HEK293 (cell line): Measurements from ENCODE around the gene MTHFD1L.
A peak's percentile ranks its signal among the peaks of the same experiment; 100 is the strongest.

Experiments used
- CTCF ChIA-PET: fragments of 350-600 bp; formaldehyde crosslinking; extraction: SDS; loops from one replicate; lab custom pipeline; 2021; ENCODE audit warnings: antibody characterized with exemption; lab: Yijun Ruan, JAX
- POLR2A ChIA-PET: fragments of 300-600 bp; formaldehyde crosslinking; extraction: SDS; loops from one replicate; lab custom pipeline; 2020; ENCODE audit warnings: antibody characterized with exemption, inconsistent platforms; lab: Yijun Ruan, JAX
- H3K27ac ChIP-seq: fragments of 200-500 bp; sonication (Bioruptor generic); 2 replicates; pipeline ENCODE4 v1.5.1; 2014; ENCODE audit warnings: low read depth, low read length, control low read depth, inconsistent platforms; ENCODE audit errors: extremely low read depth
- H3K36me3 ChIP-seq, 2 experiments: fragments of 200-500 bp in 1 of 2; sonication (Bioruptor generic) in 1 of 2; 1 replicate in 1 of 2; 2 replicates in 1 of 2; pipeline ENCODE4 v1.5.1; 2014 to 2017; ENCODE audit warnings: inconsistent platforms in 2 of 2, low read length in 2 of 2; ENCODE audit not compliant: control insufficient read depth in 2 of 2, insufficient read depth in 1 of 2
- H3K4me1 ChIP-seq: fragments of 200-500 bp; sonication (Bioruptor generic); 2 replicates; pipeline ENCODE4 v1.5.1; 2014; ENCODE audit warnings: mild to moderate bottlenecking, low read length, inconsistent platforms; ENCODE audit not compliant: control insufficient read depth, insufficient read depth
- H3K4me3 ChIP-seq: 2 replicates; pipeline ENCODE4 v1.5.1; 2011; ENCODE audit warnings: low read depth, mild to moderate bottlenecking, control low read depth, low read length, moderate library complexity
- H3K9me3 ChIP-seq: fragments of 200-500 bp; sonication (Bioruptor generic); 2 replicates; pipeline ENCODE4 v1.5.1; 2014; ENCODE audit warnings: low read depth, low read length, inconsistent platforms; ENCODE audit not compliant: control insufficient read depth, insufficient read depth
- ATF2 ChIP-seq: fragments of 450-650 bp; formaldehyde crosslinking; IDR thresholded peaks from 2 replicates; pipeline ENCODE4 v1.5.1; 2016; ENCODE audit warnings: missing biosample characterization, missing genetic modification characterization, low read depth
- BCL6B ChIP-seq: fragments of 450-650 bp; formaldehyde crosslinking; IDR thresholded peaks from 2 replicates; pipeline ENCODE4 v1.5.1; 2017; ENCODE audit warnings: missing biosample characterization, missing genetic modification characterization
- FEZF1 ChIP-seq: fragments of 450-650 bp; formaldehyde crosslinking; IDR thresholded peaks from 2 replicates; pipeline ENCODE4 v1.5.1; 2016; ENCODE audit warnings: missing biosample characterization, missing genetic modification characterization
- INSM2 ChIP-seq: fragments of 450-650 bp; formaldehyde crosslinking; IDR thresholded peaks from 2 replicates; pipeline ENCODE4 v1.5.1; 2016; ENCODE audit warnings: missing biosample characterization, missing genetic modification characterization
- OSR2 ChIP-seq: fragments of 450-650 bp; formaldehyde crosslinking; IDR thresholded peaks from 2 replicates; pipeline ENCODE4 v1.5.1; 2016; ENCODE audit warnings: missing biosample characterization, missing genetic modification characterization
- SP7 ChIP-seq: fragments of 450-650 bp; formaldehyde crosslinking; IDR thresholded peaks from 2 replicates; pipeline ENCODE4 v1.5.1; 2016; ENCODE audit warnings: missing biosample characterization, missing genetic modification characterization
- TRIM28 ChIP-seq: IDR thresholded peaks from 2 replicates; pipeline ENCODE4 v1.6.1; 2011; ENCODE audit warnings: low read length, control low read depth, borderline replicate concordance
- ZBTB6 ChIP-seq: fragments of 450-650 bp; formaldehyde crosslinking; IDR thresholded peaks from 2 replicates; pipeline ENCODE4 v1.5.1; 2017; ENCODE audit warnings: missing biosample characterization, missing genetic modification characterization
- ZBTB7A ChIP-seq: fragments of 450-650 bp; formaldehyde crosslinking; IDR thresholded peaks from 2 replicates; pipeline ENCODE4 v1.5.1; 2016; ENCODE audit warnings: low read depth, missing biosample characterization, missing genetic modification characterization
- ZIC2 ChIP-seq: fragments of 450-650 bp; formaldehyde crosslinking; IDR thresholded peaks from 2 replicates; pipeline ENCODE4 v1.5.1; 2016; ENCODE audit warnings: missing biosample characterization, missing genetic modification characterization
- ZNF112 ChIP-seq: fragments of 450-650 bp; formaldehyde crosslinking; IDR thresholded peaks from 2 replicates; pipeline ENCODE4 v1.5.0; 2017; ENCODE audit warnings: missing biosample characterization, missing genetic modification characterization
- ZNF132 ChIP-seq: fragments of 450-650 bp; formaldehyde crosslinking; IDR thresholded peaks from 2 replicates; pipeline ENCODE4 v1.5.1; 2017; ENCODE audit warnings: missing biosample characterization, missing genetic modification characterization, borderline replicate concordance
- ZNF175 ChIP-seq: fragments of 450-650 bp; formaldehyde crosslinking; IDR thresholded peaks from 2 replicates; pipeline ENCODE4 v1.5.1; 2016; ENCODE audit warnings: missing biosample characterization, missing genetic modification characterization
- ZNF214 ChIP-seq: fragments of 450-650 bp; formaldehyde crosslinking; IDR thresholded peaks from 2 replicates; pipeline ENCODE4 v1.5.1; 2017; ENCODE audit warnings: missing biosample characterization, mild to moderate bottlenecking, missing genetic modification characterization, borderline replicate concordance
- ZNF23 ChIP-seq: fragments of 450-650 bp; formaldehyde crosslinking; IDR thresholded peaks from 2 replicates; pipeline ENCODE4 v1.5.1; 2016; ENCODE audit warnings: missing biosample characterization, missing genetic modification characterization, borderline replicate concordance
- ZNF24 ChIP-seq: fragments of 450-650 bp; formaldehyde crosslinking; IDR thresholded peaks from 2 replicates; pipeline ENCODE4 v1.5.1; 2016; ENCODE audit warnings: missing biosample characterization, missing genetic modification characterization
- ZNF350 ChIP-seq: fragments of 450-650 bp; formaldehyde crosslinking; IDR thresholded peaks from 2 replicates; pipeline ENCODE4 v1.5.0; 2017; ENCODE audit warnings: missing biosample characterization, mild to moderate bottlenecking, missing genetic modification characterization
- ZNF596 ChIP-seq: fragments of 450-650 bp; IDR thresholded peaks from 2 replicates; pipeline ENCODE4 v1.5.0; 2018; ENCODE audit warnings: missing biosample characterization, mild to moderate bottlenecking, missing genetic modification characterization, moderate library complexity
- ZNF600 ChIP-seq: fragments of 450-650 bp; formaldehyde crosslinking; IDR thresholded peaks from 2 replicates; pipeline ENCODE4 v1.5.1; 2016; ENCODE audit warnings: missing biosample characterization, missing genetic modification characterization
- ZNF610 ChIP-seq: fragments of 450-650 bp; formaldehyde crosslinking; IDR thresholded peaks from 2 replicates; pipeline ENCODE4 v1.5.1; 2016; ENCODE audit warnings: missing biosample characterization, missing genetic modification characterization, borderline replicate concordance
- ZNF654 ChIP-seq: fragments of 450-650 bp; formaldehyde crosslinking; IDR thresholded peaks from 2 replicates; pipeline ENCODE4 v1.5.1; 2016; ENCODE audit warnings: low read depth, missing biosample characterization, missing genetic modification characterization
- ZNF792 ChIP-seq: fragments of 450-650 bp; formaldehyde crosslinking; IDR thresholded peaks from 2 replicates; pipeline ENCODE4 v1.5.1; 2016; ENCODE audit warnings: missing biosample characterization, missing genetic modification characterization
- ZNF837 ChIP-seq: fragments of 450-650 bp; formaldehyde crosslinking; IDR thresholded peaks from 2 replicates; pipeline ENCODE4 v1.5.1; 2016; ENCODE audit warnings: missing biosample characterization, missing genetic modification characterization
- ZSCAN18 ChIP-seq: fragments of 450-650 bp; formaldehyde crosslinking; IDR thresholded peaks from 2 replicates; pipeline ENCODE4 v1.5.1; 2016; ENCODE audit warnings: missing biosample characterization, missing genetic modification characterization

Gene MTHFD1L

GRCh38 chr6:151067684-151068596 is 202.4 kb downstream of the MTHFD1L start (continued):
- TF ChIP-seq ZBTB6 (tag by site-specific recombination) (peak; percentile 94), ZNF23 (no peak), ZIC2 (tag by site-specific recombination) (peak; percentile 62), ZNF175 (tag by site-specific recombination) (no peak), ATF2 (tag by site-specific recombination) (0 out of 2 replicates have a peak, but pooled peaks have one; percentile 52), INSM2 (tag by site-specific recombination) (peak; percentile 29; the same call in 1 of the 2 replicates), ZNF350 (no peak), OSR2 (tag by site-specific recombination) (0 out of 2 replicates have a peak, but pooled peaks have one; percentile 26), ZNF132 (tag by site-specific recombination) (no peak), ZNF610 (tag by site-specific recombination) (no peak), FEZF1 (tag by site-specific recombination) (peak; percentile 80), TRIM28 (peak; percentile 75; the same call in 1 of the 2 replicates), ZNF600 (tag by site-specific recombination) (0 out of 2 replicates have a peak, but pooled peaks have one; percentile 9), SP7 (tag by site-specific recombination) (peak; percentile 65), ZNF792 (tag by site-specific recombination) (peak; percentile 95), ZNF24 (tag by site-specific recombination) (no peak), ZNF112 (no peak), ZNF837 (tag by site-specific recombination) (no peak), ZSCAN18 (tag by site-specific recombination) (no peak), ZNF654 (tag by site-specific recombination) (no peak)

- Histone ChIP-seq H3K4me3 (no peak overlapping the region), H3K27ac (no peak overlapping the region), H3K9me3 (no peaks in the 10 kb centered on the region), H3K4me1 (peaks cover 12% of the 10 kb centered on the region), H3K36me3 (no peaks in the 10 kb centered on the region; a peak in 1 of 3 replicates)
- ChIA-PET CTCF (interaction anchor here (0.6 to 2.2 kb wide), 4 partner anchors 41 to 269 kb away, joined by 3 to 14 read pairs (median 3); no protein-coding TSS in a partner anchor), POLR2A (interaction anchor here (0.6 kb wide), 1 partner anchor 26 kb away, joined by 4 read pairs; no protein-coding TSS in a partner anchor)
- TF ChIP-seq ZNF596 (tag by site-specific recombination) (peak; percentile 90), BCL6B (no peak), ZBTB7A (tag by site-specific recombination) (no peak), ZNF214 (tag by site-specific recombination) (peak; percentile 94)
Measured at GRCh38 chr6:151068761-151069312, 203.3 kb downstream of the MTHFD1L start.
